Stimulated activated CD8-positive, alpha-beta memory T cell treated with anti-CD3 and anti-CD28 coated beads, Interleukin-4, amount 100 ng/mL, for 24 hours (primary cell): ENCODE results near the gene YBX2.
A peak's percentile ranks its signal among the peaks of the same experiment; 100 is the strongest.

Experiments
- DNase-seq: peaks from one replicate; pipeline ENCODE4 v3.0.0-alpha.2; 2020; ENCODE audit warnings: low read depth

YBX2 gene

DNA sequence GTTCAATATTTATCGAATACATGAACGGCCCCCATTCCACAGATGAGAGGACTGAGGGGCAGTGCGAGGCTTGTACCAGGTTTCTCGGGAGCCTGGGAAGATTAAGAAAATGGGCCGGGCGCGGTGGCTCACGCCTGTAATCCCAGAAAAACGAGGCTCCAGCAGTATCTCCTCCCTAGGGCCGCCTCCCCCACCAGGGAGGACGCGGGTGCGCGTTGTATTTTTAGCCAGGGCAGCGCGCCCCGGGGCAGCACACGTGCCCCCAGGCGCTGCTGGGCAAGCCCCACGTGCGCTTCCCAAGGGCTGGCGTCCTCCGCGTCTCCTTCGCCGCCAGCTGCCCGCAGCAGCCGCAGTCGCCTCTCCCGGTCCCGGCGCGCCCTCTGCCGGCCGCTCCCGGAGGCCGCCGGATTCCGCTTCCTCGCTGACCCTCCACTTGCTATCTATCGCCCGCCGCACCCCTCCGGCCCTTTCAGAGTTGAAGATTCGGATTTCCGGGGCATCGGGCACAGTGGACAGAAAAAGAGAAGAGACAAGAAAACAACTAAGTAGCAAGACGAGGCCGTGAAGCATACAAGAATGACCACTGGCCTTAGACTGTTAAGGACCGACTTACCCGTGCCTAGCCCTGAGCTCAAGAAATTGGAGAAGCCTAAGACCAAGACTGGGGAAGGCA is 1.9 kb upstream of the YBX2 start:
- peak; percentile 61 for DNase-seq

DNA sequence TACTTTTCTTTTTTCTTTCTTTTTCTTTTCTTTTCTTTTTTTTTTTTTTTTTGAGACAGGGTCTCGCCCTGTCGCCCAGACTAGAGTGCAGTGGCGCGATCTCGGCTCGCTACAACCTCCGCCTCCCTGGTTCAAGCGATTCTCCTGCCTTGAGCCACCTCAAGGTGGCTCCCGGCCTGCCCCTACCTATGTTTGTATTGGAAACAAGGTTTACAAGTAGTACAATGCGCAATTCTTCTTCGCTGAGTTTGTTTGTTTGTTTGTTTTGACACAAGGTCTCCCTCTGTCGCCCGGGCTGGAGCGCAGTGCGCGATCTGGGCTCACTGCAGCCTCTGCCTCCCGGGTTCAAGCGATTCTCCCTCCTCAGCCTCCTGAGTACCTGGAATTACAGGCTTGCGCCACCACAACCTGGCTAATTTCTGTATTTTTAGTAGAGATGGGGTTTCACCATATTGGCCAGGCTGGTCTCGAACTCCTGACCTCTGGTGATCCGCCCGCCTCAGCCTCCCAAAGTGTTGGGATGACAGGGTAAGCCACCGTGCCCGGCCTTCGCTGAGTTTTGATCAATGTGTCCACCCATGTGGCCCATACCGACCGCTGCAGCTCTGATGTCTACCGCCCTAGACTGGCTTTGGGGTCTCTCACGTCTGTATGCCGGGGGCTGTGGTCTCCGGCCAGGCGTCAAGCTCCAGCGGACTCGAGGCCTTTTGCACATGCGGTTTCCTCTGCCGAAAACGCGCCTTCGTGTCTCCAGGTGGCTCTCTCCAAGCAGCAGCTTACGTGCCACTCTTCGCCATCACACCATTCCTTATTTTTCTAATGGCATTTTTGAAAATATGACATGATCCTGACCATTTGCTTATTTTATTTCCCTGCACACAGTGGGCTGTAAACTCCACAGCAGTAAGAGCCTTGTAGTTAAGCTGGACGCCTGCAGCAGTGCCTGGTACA is 1.1 kb upstream of the YBX2 start:
- DNase-seq, result no peak

DNA sequence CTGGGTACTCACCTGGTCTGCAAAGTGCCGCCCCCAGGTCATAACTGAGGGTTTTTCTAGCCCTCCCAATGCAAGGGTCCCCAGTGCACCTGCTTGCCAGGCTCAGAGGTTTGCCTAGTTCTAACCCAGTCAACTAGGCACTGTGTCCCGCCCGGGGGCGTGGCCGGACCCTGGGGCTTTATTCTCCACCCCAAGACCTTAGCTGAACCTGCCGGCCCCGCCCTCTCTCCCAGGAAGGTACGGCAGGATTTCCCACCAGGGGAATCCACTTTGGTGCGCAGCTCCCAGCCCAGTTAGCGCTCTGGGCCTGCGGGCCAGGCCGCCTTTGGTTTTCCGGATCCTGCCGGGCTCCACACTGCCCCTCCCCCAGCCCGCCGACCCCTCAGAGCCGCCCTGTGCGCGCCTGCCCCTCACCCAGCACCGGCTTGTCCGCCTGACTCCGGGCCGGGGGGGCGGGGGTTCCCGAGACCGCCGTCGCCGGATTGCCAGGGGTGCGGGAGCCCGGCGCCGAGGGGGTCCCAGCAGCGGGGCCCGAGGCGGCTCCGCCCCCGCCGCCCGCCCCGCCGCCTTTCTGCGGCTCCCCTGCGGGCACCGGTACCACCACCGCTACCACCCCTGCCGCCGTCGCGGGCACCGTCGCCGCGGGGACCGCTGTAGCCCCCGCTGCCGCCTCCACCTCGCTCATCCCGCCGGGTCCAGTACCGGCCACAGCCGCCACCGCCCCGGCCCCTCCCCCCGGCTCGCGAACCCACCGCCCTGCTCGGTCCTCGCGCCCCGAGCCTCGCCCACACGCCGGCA is 424 bp downstream of the YBX2 start:
- no peak for DNase-seq

DNA sequence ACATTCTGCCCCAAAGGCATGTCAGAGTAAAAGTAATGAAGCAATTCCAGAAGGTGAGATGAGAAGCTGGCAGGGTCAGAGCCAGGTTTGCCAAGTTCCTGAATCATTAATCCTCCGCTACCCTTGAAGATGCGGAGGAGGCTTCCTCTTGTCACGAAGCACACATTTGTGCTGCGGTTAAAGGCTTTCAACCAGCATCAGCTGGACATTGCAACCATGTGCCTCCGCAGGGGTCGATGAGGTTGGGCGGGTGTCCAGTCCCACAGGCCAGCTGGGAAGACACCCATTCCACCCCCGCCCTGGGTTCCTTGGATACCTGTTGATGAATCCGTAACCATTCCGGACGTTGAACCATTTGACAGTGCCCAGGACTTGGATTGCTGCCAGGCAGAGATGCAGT is 1.3 kb downstream of the YBX2 start:
- no peak for DNase-seq

DNA sequence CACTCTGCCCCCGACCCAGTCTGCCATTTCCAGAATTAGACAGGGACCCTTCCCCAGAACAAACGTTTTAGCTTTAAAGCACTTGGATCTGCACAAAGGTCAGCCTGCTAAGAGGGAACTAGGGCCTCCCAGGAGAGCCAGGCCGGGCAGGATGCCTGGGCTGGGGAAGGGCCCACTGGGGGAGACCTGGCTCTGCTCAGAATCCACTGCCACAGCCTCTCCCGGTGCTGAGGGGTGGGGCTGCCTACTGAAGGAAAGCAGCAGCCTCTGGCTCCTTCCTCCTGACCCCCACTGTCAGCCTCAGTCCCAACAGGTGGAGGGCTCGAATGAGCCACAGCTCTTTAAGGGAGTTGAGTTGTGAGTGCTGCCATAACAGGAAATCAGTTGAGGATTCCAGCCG is 1.7 kb downstream of the YBX2 start:
- DNase-seq, result no peak

DNA sequence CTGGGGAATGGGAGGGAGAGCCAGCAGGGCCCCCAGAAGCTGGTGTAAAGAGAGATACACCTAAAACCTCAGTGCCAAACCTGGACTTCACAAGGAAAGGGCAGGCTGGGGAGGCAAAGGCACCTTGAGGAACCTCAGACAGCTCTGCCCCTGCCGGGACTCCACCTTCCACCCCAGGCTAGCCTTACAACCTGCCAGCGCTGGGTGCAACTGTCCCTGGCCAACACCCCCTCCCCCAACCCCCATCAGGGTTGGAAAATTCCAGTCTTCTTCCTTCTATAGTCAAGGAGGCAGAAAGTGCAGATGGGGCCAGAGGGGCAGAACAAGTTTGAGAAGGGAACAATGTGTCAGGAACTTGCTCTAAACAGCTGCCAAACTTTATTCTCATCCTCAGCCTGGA is 2.2 kb downstream of the YBX2 start:
- DNase-seq, result no peak

DNA sequence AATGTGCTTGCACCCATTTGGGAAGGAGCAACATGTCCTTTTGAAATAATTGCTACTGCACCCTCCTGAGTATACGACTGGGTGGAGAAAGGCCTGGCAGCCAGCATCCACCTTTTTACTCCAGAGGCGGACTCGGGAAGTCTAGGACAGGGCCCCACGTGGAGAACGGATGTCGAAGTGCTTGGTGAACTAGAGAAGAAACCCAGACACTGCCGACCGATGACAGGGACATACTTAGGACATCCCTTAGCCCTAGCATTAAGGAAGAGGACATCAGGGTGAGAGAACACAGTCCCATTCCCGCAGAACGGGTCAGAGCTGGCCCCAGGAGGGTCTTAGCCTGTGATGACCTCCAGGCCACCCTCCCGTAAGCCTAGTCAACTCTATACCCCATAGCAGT is 3.8 kb downstream of the YBX2 start:
- no peak for DNase-seq

DNA sequence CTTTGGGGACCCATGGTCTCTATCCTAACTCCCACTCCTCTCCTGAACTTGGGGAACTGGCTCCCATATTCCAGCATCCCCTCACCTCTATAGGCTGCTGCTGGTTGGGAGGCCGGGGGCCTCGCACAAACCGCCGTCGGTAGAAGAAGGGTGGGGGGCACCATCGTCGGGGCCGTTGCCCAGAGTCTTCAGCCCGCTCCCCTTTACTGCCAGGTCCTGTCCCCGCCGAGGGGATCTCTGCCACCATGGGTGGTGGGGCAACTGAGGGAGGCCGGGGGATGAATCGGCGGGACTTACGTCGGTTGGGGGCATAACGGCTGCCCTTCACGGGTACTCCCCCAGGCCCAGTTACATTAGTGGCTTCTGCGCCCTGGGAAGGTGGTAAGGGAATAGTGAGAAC is 4.3 kb downstream of the YBX2 start:
- DNase-seq, result no peak

DNA sequence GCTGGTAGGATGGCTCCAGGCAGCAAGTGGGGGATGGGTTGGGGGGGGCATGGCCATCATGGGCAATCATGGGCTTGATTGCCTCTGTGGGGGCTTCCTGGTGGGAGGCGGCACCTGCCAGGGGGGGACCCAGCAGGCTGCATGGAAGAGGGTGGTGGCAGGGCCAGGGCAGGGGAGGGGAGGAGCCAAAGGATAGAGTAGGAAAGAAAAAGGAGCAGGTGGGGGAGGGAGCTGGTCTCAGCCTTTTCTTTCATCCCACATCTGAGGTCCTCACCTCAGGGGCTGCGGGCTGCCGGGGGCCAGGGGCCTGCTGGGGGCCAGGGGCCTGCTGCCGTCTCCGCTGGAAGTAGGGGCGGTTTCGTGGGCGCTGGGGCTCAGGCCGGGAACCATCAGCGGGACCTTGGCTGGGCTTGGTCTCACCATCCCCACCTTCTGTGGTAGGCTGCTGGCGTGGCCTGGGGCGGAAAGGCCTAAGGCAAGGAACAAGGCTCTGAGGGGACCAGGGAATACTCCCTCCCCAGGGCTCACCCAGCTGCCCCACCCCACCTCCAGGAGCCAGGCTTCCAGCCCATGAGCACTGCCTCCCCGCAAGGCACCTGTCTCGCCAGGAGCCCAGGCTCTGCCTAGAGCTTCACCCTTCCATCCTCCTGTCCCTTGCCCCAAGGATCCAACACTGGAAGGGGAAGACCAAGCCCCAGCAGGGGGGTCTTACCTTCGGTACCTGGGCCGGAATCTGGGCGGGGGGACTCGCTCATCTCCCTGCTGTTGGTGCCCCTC is 5.0 kb downstream of the YBX2 start:
- DNase-seq, result no peak

DNA sequence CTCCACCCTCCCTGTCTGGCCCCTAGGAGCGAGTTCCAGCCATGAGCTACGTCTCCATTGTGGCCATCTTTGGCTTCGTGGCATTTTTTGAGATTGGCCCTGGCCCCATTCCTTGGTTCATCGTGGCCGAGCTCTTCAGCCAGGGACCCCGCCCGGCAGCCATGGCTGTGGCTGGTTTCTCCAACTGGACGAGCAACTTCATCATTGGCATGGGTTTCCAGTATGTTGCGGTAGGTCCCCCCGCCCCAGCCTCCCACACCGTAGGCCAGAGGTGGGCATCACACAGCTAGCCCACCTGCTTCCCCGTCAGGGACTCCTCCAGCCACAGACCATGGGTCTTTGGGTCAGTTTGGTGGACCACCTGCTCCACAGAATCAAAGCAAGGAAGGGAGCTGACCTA is 8.8 kb downstream of the YBX2 start:
- no peak for DNase-seq

DNA sequence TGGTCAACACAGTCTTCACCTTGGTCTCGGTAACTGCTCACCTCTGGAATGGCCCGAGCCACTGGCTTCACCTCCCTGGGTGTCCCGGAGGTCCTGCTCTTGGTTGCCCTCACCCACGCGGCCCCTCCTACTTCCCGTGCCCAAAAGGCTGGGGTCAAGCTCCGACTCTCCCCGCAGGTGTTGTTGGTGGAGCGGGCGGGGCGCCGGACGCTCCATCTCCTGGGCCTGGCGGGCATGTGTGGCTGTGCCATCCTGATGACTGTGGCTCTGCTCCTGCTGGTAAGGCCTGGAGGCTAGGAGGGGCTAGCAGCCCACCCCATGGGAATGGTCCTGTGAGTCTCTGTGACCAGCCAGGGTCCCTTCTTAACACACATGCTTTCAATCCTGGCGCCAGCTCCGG is 9.5 kb downstream of the YBX2 start:
- DNase-seq, result no peak

DNA sequence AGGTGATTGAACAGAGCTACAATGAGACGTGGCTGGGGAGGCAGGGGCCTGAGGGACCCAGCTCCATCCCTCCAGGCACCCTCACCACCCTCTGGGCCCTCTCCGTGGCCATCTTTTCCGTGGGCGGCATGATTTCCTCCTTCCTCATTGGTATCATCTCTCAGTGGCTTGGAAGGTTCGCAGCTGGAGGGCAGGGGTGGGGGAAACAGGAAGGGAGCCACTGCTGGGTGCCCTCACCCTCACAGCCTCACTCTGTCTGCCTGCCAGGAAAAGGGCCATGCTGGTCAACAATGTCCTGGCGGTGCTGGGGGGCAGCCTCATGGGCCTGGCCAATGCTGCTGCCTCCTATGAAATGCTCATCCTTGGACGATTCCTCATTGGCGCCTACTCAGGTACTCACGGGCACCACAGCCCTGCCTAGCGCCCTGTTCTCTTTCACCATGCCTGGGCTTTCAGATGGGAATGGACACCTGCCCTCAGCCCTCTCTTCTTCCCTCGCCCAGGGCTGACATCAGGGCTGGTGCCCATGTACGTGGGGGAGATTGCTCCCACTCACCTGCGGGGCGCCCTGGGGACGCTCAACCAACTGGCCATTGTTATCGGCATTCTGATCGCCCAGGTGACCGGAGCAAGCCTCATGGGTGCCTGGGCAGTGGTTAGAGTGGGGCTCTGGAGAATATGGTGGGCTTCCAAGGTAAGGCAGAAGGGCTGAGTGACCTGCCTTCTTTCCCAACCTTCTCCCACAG is 10.8 kb downstream of the YBX2 start:
- no peak for DNase-seq

DNA sequence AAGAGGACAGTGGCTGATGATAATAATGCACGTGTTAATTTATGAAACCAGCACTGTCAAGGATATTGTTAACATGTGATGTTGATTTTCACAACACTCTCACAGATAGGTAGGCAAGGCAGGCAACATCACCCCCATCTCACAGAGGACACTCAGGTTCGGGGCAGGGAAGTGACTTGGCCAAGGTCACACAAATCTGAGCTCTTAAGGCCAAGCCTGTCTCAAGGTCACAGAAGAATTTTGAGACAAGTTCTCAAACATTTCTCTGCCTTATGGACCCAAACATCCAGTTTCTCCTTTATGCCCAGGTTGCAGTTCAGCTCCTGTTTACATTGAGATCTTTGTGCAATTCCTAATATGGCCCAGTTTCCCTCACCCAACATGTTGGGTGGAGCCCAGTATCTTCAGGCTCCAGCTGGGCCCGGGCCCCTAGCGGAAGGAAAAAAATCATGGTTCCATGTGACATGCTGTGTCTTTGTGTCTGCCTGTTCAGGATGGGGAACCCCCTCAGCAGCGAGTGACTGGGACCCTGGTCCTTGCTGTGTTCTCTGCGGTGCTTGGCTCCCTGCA is 11.6 kb downstream of the YBX2 start:
- DNase-seq, result no peak

DNA sequence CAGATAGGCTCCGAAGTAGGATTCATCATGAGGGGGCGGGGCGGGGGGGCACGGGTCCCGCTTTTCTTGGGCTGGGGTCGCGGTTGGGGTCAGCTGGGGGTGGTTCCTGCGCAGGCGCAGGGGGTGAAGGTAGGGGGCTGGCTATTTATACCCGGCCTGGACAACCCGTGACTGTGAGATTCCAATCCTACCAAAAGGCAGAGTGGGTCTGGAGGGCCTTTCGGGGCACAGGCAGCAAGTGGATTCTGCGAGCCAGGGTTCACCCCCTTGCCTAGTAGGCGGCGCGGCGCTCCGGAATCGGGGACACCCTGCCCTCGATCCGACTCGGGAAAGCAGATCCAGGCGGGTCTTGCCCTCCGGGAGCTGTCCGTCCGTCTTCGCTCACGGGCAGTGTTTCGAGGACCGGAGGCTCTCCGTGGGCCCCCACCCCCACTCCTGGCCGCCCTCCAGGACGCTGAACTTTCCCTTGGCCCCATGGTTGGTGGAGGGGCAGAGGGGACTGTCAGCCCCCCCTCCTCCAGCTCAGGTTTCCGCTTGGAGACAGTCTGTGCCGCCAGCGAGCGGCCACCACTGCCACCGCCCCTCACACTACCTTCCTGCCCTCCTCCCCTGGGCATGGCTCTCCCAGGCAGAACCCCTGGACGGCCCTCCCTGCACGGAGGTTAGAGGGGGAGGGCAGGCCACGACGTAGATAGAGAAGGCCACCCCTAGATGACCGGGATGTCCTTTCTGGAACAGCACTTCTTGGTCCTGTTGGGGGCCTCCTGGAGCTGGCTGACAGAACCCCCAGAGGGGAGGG is 12.3 kb downstream of the YBX2 start:
- no peak for DNase-seq

DNA sequence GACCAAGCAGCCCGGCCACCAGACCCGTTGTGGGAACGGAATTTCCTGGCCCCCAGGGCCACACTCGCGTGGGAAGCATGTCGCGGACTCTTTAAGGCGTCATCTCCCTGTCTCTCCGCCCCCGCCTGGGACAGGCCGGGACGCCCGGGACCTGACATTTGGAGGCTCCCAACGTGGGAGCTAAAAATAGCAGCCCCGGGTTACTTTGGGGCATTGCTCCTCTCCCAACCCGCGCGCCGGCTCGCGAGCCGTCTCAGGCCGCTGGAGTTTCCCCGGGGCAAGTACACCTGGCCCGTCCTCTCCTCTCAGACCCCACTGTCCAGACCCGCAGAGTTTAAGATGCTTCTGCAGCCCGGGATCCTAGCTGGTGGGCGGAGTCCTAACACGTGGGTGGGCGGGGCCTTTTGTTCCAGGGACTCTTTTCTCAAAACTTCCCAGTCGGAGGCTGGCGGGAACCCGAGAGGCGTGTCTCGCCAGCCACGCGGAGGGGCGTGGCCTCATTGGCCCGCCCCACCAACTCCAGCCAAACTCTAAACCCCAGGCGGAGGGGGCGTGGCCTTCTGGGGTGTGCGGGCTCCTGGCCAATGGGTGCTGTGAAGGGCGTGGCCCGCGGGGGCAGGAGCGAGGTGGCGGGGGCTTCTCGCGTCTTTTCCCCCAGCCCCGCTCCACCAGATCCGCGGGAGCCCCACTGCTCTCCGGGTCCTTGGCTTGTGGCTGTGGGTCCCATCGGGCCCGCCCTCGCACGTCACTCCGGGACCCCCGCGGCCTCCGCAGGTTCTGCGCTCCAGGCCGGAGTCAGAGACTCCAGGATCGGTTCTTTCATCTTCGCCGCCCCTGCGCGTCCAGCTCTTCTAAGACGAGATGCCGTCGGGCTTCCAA is 13.1 kb downstream of the YBX2 start, which contains the start of gene SLC2A4:
TSS of gene SLC2A4 (plus strand) at position 645 of the 879 bp plus-strand sequence. CDS start at position 862, 217 bp downstream.
- peak; percentile 82 for DNase-seq

DNA sequence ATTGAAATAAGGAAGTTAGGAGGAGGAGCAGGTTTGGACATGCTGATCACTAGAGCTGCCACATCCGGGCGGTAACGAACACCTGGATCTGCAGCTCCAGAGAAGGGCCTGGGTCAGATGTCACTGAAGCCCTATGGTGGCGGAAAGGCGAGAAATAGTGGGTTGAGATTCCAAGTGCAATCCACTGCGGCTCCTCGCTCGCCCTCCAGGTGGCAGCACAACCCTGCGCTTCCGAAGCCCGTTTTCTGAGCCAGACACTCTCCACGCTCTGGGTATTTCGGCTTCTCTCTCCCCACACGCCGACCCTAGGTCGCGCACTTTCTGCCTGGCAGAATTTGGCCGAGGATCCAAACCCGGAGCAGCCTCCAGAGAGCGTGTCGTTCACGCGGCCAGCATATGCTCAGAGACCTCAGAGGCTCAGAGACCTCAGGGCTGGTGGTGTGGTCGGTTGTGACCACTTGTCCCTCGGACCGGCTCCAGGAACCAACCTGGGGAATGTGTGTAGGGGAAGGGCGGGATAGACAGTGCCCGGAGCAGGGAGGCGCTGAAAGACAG is 13.8 kb downstream of the YBX2 start:
- peak; percentile 71 for DNase-seq

DNA sequence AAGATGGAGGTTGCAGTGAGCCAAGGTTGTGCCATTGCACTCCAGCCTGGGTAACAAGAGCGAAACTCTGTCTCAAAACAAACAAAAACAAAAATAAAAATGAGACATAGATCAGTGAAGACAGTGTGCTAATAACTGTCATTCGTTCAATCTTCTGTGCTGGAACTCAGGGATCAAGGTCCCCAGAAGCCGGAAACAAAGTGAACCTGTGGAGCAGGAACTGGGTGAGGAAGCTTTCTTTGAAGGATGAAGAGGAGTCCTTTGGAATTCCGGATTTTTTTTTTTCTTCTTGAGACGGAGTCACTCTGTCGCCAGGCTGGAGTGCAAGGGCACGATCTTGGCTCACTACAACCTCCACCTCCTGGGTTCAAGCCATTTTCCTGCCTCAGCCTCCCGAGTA is 15.0 kb downstream of the YBX2 start:
- DNase-seq, result no peak

DNA sequence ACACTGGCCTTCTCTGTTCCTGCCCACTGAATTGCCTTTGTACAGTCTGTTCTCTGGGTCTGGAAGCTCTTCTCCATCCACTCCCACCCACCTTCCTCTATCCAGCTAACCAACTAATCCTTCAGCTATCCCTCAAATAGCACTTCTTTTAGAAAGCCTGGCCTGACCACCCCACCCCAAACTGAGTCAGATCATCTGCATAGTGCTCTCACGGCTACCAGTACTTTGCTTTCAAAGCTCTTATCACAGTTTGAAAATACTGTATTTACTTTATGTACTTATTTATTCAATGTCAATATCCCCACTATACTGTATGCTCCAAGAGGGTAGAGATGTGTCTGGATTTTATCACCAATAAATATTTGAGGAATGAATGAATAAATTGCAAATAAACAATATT is 27.7 kb downstream of the YBX2 start:
- no peak for DNase-seq

DNA sequence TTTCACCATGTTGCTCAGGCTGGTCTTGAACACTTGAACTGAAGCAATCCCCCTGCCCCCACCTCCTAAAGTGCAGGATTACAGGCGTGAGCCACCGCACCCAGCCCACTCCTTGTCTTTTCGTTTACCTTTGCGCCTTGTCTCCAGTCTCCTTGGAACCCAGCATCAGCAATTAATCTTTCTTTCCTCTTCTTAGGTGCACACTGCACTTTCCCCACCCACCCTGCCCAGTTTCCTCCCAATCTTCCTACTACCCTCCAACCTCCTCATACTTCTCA is 30.7 kb downstream of the YBX2 start:
- no peak for DNase-seq
